ENCODE measurements around the gene NR4A1. TPM values are rescaled to one million over a fixed set of nuclear protein-coding genes. Genes with fewer than 3 reads are reported as not detected.

The NR4A1 gene
- total RNA-seq, 1 experiment from 2014 or later: 25.8 TPM

- peak; percentile 49 for DNase-seq
- no peak overlapping the region for H4K91ac ChIP-seq (ENCODE audit: insufficient read length, low read depth, low read length)
- no peak overlapping the region for H3K4ac ChIP-seq (ENCODE audit: low read depth, low read length)
- no peak overlapping the region for H2AK5ac ChIP-seq (ENCODE audit: insufficient read length, low read length)
- H3K56ac ChIP-seq (ENCODE audit: insufficient read length, low read depth, low read length): no peak overlapping the region
- H2BK5ac ChIP-seq (ENCODE audit: insufficient read length, low read length): no peak overlapping the region
- H2BK120ac ChIP-seq (ENCODE audit: low read depth, low read length, poor library complexity, severe bottlenecking): no peak overlapping the region
- H3K4me2 ChIP-seq (ENCODE audit: insufficient read depth, insufficient read length, low read length): peak overlapping the region; percentile 42
- no peaks in the 10 kb centered on the region for H3K79me2 ChIP-seq (ENCODE audit: insufficient read depth, low read length)
- H3T11ph ChIP-seq (ENCODE audit: low read length): no peak overlapping the region
- no peak overlapping the region for H4K5ac ChIP-seq (ENCODE audit: insufficient read length, low read depth, low read length)
- no peak overlapping the region for H3K9ac ChIP-seq (ENCODE audit: extremely low read depth, insufficient read length, low read length)
- H3K79me1 ChIP-seq (ENCODE audit: insufficient read depth, low read depth, low read length, poor library complexity, severe bottlenecking): no peaks in the 10 kb centered on the region
- H3K9me3 ChIP-seq (ENCODE audit: control insufficient read depth, low read depth, low read length): no peaks in the 10 kb centered on the region
- no peaks in the 10 kb centered on the region for H4K20me1 ChIP-seq (ENCODE audit: control insufficient read depth, insufficient read depth, insufficient read length)
- no peak overlapping the region for H4K8ac ChIP-seq (replicated peaks; ENCODE audit: insufficient read length, low read depth, low read length)
- peaks cover 5% of the 10 kb centered on the region; the same call in 1 of the 2 replicates for H3K4me1 ChIP-seq (ENCODE audit: insufficient read depth, low read length)
- Mint-ChIP-seq H3K9me3 (no peaks in the 10 kb centered on the region; a peak in 2 of 5 replicates), H3K27ac (no peak overlapping the region), H3K4me3 (peak overlapping the region; percentile 70 to 90), H3K27me3 (ENCODE audit: low read depth) (peaks cover 73% of the 10 kb centered on the region), H3K4me1 (peaks cover 31 to 49% of the 10 kb centered on the region in 2 experiments), H3K36me3 (ENCODE audit: insufficient read depth in 1 of 3, low read depth in 3 of 3) (peaks cover 0 to 11% (median 11%) of the 10 kb centered on the region in 3 experiments; a peak in 5 of 7 replicates)
- peaks cover 7% of the 10 kb centered on the region for H3K23me2 ChIP-seq (ENCODE audit: insufficient read length, low read depth, low read length, poor library complexity, severe bottlenecking)
- no peak overlapping the region for H3K27ac ChIP-seq (ENCODE audit: insufficient read length, low read depth, low read length)
- peaks cover 17% of the 10 kb centered on the region for H3K27me3 ChIP-seq (ENCODE audit: insufficient read depth, low read length)
- no peak overlapping the region for H2BK15ac ChIP-seq (ENCODE audit: low read depth, low read length)
- no CpG with 5 or more reads among the region's 72 CpGs for WGBS (ENCODE audit: extremely low coverage, insufficient read length, low lambda C conversion rate)
- H3K23ac ChIP-seq (ENCODE audit: insufficient read length, low read depth, low read length): no peak overlapping the region
- no peak overlapping the region for H2BK12ac ChIP-seq (ENCODE audit: insufficient read length, low read depth, low read length)
- TF ChIP-seq, protein P1, sequence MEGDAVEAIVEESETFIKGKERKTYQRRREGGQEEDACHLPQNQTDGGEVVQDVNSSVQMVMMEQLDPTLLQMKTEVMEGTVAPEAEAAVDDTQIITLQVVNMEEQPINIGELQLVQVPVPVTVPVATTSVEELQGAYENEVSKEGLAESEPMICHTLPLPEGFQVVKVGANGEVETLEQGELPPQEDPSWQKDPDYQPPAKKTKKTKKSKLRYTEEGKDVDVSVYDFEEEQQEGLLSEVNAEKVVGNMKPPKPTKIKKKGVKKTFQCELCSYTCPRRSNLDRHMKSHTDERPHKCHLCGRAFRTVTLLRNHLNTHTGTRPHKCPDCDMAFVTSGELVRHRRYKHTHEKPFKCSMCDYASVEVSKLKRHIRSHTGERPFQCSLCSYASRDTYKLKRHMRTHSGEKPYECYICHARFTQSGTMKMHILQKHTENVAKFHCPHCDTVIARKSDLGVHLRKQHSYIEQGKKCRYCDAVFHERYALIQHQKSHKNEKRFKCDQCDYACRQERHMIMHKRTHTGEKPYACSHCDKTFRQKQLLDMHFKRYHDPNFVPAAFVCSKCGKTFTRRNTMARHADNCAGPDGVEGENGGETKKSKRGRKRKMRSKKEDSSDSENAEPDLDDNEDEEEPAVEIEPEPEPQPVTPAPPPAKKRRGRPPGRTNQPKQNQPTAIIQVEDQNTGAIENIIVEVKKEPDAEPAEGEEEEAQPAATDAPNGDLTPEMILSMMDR (conservative IDR thresholded peaks at IDR 0.05): no peak
- no peak overlapping the region for H3K18ac ChIP-seq (ENCODE audit: insufficient read length, low read depth, low read length)
- no peak overlapping the region for H2AFZ ChIP-seq (ENCODE audit: low read length)
- no peak overlapping the region for H2BK20ac ChIP-seq (ENCODE audit: low read depth, low read length, poor library complexity, severe bottlenecking)
- peak overlapping the region; percentile 50; the same call in 1 of the 2 replicates for H3K14ac ChIP-seq (ENCODE audit: insufficient read depth, low read length)
Observed at GRCh38 chr12:52007158-52007921, 43.9 kb upstream of the NR4A1 start.

All from H9 (cell line).